T-helper 1 cell (primary cell): ENCODE data around the gene PTEN.

Source experiments
- DNase-seq, 5 donors: peaks; one replicate each; pipeline ENCODE4 v3.0.0-alpha.2; 2012 to 2020

The PTEN gene

DNA sequence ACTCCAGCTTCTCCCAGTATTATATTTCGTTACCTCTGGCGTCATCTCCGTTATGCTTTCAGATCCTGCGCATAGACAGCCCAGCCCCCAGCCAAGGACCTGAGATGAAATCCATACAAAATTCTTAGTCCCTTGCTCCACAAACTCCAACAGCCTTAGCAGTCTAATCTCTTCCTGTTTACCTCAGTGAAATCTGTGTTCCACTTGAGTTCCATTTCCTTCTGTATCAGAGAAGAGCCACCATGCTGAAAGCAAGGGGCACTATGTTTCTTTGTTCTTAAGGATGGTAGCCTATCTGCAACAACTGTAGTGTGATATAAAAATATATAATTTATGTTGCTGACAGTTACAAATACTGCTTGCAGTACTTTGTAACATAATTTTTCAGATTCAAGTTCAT lies 59.8 kb downstream of the PTEN start:
- DNase-seq: no peak

DNA sequence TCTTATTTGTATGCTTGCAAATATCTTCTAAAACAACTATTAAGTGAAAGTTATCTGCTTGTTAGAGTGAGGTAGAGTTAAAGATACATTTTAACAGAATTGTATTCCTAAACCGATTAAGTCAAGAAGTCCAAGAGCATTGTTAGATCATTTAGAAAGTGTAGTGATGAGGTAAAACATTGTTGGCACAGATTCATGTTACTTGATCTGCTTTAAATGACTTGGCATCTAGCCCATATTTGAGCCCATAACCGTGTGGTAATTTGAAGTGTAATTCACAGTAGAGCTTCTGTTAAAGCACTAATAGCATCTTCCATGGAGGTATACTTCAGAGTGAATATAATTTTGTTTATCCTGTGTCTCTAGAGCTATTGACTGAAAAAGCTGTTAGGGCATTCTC lies 62.1 kb downstream of the PTEN start:
- DNase-seq: no peak

DNA sequence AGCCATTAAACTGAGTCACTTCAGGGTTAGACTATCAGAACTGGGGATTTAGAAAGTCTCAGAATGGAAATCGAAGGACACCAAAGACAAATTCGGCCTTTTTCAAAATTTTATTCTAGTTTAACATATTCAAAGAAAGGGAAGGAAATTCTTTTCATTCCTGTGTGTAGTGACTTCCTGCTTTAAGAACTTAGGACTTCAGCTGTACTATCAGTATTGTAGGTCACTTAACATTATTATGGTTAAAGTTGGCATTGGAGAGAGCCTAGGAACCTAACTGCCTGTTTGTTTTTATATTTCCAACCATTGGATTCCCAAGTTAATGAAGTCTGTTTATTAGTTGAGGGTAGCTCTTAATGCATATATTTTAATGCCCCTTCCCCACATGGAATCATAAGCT lies 63.7 kb downstream of the PTEN start:
- DNase-seq: no peak

DNA sequence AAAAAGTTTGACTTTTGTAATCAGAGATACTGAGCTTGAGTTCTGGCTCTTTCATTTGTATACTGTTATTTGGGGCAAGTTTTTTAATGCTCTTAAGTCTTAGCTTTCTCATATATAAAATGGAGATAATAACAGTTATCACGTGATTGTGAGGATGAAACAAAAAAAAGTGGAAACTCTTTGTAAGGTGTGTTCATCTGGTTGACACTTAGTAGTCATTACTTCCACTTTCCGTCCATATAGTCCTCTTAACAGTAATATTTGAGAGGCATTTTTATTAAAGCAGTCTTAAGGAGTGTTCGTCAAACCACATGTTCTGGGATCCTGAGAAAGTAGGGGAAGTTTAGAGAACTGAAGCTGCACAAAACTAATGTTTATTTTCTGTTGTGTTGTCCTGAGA lies 65.6 kb downstream of the PTEN start:
- no peak for DNase-seq

DNA sequence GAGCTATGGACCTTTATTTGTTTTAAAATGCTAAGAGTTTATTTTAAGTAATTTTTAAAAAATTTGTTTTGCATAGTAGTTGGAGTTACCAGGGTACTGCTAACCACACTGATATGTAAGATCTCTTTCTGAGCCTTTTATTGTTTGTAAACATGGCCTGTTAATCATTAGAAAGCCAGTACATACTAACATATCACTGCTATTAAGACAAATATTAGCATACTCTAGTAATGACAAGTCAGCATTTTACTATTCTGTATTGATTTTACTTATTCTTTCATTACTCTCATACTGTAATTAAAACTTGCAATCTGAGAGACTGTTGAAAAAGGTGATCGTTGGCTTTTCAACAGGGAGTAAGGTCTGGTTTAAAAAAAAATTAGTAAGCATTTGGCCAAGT lies 66.7 kb downstream of the PTEN start:
- no peak for DNase-seq

DNA sequence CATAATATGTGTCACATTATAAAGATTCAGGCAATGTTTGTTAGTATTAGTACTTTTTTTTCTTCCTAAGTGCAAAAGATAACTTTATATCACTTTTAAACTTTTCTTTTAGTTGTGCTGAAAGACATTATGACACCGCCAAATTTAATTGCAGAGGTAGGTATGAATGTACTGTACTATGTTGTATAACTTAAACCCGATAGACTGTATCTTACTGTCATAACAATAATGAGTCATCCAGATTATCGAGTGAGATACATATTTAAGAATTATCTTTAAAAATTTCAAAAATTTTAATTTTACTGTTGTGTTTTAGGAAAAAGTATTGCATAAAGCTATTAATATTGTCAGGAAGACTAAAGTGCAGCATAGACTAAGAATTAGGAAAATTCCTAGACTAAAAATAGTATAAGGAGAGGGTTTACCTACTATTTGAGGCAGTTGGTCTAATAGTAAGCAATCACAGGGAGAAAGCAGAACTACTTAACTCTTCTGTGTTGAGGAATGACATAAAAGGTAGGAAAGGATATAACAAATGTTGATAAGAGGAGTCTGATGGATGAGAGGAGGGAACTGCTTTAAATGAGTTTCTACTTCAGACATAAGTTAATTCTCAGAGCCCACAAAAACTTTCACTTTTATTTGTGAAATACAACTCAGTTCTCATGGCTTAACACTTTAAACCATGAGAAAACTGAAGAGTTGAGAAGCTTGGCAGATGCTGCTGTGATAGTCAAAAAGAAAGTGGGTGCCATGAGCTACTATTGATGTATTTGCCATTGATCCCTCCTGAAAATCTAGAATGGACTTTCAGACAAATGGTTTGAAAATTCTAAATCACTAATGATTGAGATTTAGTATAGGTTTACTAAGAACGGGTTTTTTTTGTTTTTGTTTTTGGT lies 67.8 kb downstream of the PTEN start:
- DNase-seq: no peak

DNA sequence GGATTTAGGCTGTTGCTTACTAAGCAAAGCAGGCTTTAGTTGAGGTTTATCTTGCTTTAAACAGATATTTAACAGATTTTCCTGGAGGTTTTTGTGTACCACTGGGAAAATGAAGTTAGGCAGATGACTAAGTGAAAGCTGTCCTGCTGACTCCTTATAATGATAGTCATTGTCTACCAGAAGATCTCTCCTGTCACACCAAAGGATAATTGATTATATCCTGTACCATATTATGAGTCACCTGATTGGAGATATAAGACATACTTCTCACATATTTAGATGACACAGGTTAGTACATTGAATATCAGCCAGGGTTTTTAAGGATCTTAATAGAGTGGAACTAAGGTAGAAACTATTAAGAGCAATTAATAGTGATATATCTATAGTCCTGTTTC lies 68.4 kb downstream of the PTEN start:
- no peak for DNase-seq

DNA sequence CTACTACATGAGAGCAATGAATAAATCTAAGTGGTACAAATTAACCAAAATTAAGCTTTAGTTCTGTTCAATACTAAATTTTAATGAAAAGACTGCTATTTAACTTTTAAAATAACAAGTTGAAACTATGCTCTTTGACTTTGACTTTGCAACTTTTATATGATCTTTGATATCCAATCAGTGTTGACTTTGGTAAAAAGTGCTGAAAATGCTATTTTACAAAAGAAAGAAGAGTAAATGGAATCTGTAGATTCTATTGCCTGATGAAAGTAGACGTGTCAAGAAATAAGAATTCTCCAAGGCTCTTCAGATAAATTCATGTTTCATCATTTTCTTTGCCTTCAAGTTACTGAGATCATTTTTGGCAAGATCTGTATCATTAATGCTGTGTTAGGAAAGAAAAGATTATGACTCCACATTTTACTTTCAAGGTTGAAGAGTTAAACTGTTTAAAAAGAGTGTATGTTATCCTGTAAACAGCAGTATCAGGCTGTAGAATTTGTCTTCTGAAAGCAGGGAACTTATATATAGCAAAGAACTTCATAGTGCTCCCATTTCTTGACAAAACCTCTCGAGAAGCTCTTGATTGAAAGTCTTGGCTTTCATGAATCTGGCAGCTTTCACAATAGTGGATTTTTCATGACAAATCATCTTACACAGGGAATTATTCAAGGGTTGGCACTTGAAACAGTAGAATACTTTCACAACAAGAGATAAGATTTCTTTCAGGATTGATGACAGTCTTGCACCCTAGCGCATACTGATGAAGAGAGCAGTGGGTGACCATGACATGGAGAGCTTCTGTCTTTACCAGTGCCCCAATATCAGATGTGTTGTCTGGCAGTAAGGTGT lies 72.1 kb downstream of the PTEN start:
- DNase-seq: no peak

DNA sequence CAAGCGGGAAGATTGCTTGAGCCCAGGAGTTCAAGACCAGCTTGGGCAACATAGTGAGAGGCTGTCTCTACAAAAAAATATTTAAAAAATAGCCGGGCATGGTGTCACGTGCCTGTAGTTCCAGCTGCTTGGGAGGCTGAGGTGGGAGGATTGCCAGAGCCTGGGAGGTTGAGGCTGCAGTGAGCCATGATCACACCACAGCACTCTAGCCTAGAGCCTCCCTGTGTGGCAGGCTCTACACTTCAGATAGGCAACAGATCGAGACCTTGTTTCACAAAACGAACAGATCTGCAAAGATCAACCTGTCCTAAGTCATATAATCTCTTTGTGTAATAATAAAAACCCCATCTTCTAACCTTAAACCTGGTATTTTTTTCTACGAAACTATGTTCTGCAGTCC lies 76.8 kb downstream of the PTEN start:
- no peak for DNase-seq

DNA sequence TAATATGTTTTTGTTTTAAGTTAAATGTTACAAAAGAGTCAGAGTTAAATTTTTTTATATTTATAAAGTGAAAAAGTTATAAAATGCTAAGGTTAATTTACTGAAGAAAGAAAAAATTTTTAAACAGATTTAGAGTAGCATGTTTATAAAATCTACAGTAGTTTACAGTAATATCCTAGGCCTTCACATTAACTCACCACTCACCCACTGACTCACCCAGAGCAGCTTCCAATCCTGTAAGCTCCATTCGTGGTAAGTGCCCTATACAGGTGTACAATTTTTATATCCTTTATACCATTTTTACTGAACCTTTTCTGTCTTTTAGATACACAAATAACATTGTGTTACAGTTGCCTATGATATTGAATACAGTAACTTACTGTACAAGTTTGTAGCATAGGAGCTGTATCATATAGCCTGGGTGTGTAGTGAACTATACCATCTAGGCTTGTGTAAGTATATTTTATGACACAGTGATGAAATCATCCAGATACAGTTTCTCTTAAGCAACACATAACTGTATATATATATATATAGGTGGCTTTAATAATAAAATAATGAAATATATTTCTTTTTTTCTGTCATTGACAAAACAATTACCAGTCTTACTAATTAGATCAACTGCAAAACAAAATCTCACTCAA lies 79.6 kb downstream of the PTEN start:
- DNase-seq: no peak

DNA sequence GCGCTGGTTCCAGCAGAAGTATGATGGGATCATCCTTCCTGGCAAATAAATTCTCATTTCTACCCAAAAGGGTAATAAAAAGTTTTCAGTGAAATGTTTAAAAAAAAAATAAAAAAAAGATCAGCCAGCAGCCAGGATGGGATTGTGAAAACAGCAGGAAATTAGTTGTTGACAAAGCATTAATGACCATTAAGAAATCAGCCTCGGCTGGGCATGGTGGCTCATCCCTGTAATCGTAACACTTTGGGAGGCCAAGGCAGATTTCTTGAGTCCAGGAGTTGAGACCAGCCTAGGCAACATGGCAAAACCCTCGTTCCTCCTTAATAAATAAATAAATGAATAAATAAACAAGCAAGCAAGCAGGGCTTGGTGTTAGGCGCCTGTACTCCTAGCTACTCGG lies 82.6 kb downstream of the PTEN start:
- no peak for DNase-seq

DNA sequence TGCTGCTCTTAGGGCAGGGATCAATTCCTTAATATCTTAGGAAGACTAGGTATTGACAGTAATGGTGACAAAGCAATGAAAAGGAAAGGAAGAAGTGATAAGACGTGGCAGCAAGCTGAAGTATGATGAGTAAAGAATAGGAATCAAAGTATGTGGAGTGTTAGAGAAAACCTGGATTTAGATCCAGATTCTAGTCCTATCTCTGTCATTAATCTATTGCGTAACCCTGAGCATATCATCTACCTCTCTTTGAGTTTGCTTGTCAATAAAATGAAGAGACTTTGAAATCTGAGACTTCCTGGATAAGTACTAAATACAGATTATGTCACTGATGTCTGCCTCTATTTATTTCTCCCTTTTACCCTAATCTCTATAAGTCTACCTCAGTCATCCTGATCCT lies 89.2 kb downstream of the PTEN start:
- no peak for DNase-seq

DNA sequence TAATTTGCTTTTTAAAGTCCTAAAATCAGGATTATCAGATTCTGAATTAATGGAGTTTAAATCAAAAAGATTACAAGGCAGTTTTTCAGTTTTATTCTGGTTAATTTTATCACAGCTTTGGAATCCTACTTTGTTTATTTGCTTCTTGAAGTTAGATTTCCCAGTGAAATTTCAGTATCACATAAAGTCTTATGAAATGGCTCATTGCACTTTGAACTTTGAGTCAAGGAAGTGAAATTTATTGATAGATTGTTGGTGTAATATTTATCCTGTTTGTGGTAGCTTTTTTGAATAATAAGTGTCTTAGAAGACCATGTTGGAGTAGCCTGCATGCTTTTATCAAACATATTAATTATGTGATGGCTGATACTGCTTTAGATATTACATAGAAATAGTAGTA lies 92.6 kb downstream of the PTEN start:
- no peak for DNase-seq

DNA sequence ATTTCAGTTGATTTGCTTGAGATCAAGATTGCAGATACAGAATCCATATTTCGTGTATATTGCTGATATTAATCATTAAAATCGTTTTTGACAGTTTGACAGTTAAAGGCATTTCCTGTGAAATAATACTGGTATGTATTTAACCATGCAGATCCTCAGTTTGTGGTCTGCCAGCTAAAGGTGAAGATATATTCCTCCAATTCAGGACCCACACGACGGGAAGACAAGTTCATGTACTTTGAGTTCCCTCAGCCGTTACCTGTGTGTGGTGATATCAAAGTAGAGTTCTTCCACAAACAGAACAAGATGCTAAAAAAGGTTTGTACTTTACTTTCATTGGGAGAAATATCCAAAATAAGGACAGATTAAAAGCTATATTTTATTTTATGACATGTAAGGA lies 94.3 kb downstream of the PTEN start:
- DNase-seq: no peak

DNA sequence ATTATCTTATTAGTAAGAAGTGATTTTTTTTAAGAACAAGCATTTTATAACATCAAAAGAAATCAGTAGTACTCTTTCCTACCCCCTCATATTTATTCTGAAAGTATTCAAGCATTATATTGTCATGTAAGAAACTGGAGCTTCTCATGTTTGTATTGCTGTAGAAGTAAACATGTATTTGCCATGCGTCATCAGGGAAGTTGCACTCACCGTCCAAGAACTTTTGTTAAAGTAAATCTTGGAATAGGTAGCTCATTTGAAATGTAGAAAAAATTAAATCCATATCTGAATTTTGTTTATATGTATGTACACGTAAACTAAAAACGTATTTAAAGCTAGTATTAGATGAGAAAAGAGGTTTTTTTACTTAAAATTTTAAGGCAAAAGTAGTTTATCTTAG lies 96.8 kb downstream of the PTEN start:
- DNase-seq: no peak

DNA sequence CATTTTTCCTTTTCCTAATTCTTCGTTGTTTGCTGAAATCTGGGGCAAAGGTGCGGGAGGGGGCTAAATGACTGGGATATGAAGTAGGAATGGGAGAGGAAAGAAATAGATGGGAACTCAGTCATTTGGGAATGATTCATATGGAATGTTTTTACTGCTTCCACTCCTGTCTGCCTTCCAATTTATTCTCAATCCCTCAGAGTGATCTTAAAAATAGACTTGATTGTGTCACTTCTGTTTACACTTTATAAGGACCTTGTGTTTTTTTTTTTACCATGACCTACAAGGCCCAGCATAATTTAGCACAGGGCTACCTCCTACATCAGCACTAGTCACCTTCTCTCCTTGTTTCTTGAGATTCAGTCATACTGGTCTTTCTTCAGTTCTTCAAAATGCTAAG lies 97.9 kb downstream of the PTEN start:
- DNase-seq: no peak

DNA sequence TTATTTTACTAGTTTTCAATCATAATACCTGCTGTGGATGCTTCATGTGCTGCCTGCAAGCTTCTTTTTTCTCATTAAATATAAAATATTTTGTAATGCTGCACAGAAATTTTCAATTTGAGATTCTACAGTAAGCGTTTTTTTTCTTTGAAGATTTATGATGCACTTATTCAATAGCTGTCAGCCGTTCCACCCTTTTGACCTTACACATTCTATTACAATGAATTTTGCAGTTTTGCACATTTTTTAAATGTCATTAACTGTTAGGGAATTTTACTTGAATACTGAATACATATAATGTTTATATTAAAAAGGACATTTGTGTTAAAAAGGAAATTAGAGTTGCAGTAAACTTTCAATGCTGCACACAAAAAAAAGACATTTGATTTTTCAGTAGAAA lies 103.0 kb downstream of the PTEN start:
- no peak for DNase-seq

DNA sequence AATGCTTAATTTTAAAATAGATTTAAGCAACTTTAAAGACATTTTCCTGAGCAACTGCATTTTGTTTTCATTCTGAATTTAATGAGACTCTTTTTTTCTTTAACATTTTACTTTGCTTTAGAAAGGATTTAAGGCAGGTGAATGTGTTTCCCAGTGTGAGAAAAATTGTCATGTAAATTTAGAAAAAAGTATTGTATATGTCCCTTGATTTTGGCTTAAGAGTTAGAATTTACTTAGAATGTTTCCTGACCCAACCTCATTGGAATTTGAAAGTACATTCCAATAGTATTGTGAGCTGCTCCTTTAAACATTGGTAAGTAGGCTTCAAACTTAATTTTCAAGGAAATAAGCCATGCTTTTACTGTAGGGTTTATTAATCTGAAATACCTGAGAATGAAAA lies 110.2 kb downstream of the PTEN start:
- DNase-seq: no peak

DNA sequence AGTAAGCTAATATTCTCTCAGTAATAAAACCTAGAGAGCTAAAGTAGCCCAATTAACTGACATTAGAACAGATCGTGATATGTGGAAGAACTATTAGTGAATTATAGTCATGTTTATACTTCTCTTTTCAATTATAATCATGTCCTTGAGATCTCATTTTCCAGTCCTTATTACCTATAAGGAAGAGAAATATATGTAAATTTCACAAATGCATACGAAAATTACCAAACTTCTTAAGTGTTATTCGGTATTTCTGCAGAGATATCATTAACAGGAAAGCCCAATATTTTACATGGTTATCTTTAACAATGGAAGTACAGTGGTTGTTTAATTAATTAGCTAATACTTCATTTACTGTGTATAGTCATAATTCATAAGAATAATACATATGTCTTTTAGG lies 110.7 kb downstream of the PTEN start:
- DNase-seq: no peak

DNA sequence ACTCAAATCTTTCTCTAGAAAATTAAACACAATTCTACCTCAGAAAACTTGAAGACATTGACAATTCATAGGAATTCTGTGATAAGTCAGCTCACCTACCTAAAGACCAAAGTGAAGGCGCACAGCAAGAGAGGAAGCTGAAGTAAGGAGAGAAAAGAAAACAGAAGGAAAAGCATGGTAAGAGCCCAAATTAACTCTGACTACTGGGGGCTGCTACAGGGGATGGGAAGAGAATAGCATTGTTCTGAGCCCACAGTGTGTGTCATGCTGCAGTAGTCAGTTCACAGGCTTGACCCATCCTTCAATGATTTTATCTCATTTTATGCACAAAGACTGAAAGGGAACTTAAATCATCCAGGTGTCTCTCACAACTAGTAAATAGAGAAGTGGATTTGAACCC lies 111.3 kb downstream of the PTEN start:
- no peak for DNase-seq

DNA sequence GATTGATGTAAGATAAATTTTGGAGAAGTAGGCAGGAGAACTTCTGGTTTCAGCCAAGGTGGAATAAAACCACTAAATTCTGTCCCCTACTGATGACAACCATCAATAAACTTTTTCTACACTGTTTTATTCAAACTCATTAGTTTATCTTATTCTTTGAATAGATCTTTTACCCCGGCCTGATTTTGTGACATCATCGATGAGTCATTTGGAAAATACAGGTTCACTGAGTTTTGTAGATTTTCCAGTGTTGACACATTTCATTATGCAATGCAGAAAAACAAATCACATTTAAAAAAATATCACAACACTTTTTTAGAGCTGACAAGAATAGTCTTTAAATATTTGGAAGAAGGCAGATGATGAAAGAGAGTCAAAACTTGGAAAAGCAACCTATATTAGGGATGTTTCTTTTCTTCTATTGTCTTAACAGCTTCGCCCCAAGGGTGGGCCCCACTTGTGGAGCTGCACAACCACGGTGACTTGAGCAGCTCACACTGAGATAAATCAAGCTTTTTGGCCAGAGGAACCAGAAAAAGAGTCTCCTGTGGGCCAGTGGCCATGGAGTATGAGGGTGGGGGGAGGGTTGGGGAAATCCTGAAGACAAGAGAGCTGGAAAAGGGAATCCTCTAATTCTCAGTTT lies 112.8 kb downstream of the PTEN start:
- peak in 1 of 5 donors; percentile 7 for DNase-seq

DNA sequence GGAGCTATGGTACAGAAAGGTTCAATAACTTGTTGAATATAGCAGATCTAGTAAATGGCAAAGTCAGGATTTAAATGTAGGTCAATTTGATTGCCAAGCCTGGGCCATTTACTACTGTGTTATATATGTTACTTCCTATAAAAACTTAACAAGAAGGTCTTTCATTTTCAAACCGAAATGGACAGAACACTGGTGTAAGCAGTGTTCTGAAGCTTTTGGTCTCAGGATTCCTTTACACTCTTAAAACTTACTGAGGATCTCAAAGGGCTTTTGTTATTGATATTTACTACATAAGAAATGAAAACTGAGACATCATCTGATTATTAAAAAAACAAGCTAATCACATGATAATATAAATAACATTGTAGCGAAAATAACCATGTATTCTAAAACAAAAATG lies 114.7 kb downstream of the PTEN start:
- DNase-seq: no peak

DNA sequence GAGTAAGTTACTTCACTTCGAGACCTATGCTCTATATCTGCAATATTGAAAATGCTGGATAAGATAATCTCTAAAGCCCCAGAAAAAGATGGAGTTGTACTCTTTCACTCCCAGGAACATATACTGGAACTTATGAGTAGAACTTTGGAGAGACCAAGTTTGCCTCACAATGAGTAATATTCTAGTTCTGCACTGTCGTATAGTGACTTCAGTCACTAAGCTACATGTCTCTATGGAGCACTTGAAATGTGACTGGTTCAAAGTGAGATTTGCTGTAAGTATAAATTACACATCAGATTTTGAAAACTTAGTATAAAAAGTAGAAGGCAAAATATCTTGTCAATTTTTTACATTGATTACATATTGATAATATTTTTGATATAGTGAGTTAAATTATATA lies 116.4 kb downstream of the PTEN start:
- DNase-seq: no peak
